HG02973 (cell line): ENCODE data around the gene FFAR1.

ENCODE experiments used
- ATAC-seq: cut with Tn5 transposase; IDR thresholded peaks from one replicate; pipeline ENCODE4 v1.9.1; 2021; ENCODE audit warnings: moderate library complexity; ENCODE audit not compliant: unreplicated experiment

FFAR1 gene, protein sequence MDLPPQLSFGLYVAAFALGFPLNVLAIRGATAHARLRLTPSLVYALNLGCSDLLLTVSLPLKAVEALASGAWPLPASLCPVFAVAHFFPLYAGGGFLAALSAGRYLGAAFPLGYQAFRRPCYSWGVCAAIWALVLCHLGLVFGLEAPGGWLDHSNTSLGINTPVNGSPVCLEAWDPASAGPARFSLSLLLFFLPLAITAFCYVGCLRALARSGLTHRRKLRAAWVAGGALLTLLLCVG (N-terminal part only)

DNA sequence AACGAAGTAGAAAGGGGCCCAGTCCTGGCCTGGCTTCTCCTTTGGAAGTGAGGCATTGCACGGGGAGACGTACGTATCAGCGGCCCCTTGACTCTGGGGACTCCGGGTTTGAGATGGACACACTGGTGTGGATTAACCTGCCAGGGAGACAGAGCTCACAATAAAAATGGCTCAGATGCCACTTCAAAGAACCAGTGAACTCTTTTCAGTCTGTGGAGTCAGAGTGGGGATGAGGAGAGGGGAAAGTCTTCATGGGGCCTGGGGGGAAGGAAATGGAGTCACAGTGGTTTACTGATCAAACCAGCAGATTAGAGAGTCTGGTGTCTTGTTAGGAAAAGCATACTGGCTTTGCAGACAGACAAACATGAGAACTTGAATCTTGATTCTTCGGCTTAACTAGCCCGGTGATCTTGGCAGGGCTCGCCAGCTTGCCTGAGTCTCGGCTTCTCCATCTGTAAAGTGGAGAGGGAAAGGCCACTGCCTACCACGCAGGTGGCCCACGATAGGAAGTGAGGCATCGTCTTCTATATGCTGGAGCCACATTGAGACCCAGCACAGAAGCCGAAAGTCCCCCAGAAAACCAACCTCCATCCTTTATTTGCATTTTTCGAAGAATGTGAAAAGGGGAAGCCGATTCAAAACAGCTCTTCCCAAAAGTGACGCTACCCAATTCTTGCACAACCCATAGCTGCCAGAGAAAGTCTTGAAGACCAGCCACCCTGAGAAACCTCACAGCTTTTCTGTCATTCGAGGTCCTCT is at the start of gene FFAR1:
FFAR1 (plus strand) TSS at position 732 of the 759 bp plus-strand sequence. CDS start 3,650 bp downstream, outside the sequence.
- ATAC-seq: peak; percentile 57

DNA sequence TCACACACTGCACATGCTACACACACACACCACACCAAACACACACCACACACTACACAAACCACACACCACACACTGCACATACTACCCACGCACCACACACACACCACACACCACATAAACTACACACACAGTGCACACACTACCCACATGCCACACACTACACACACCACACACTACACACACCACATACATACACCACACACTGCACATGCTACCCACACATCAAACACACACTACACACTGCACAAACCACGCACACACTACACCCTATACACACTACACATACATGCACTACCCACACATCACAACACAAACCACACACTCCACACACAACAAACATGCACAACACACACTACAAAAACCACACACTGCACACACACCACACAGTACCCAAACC is 49.8 kb upstream of the FFAR1 start:
- ATAC-seq: no peak

DNA sequence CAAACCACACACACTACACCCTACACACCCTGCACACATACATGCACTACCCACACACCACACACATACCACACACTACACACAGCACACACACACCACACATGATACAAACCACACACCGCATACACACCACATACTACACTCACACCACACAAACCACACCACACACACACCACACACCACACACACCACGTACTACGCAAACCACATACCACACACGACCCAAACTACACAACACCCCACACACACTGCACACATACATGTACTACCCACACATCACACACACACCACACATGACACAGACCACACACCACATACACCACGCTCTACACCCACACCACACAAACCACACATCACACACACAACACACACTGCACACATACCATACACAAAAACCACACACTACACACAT is 49.1 kb upstream of the FFAR1 start:
- no peak for ATAC-seq

DNA sequence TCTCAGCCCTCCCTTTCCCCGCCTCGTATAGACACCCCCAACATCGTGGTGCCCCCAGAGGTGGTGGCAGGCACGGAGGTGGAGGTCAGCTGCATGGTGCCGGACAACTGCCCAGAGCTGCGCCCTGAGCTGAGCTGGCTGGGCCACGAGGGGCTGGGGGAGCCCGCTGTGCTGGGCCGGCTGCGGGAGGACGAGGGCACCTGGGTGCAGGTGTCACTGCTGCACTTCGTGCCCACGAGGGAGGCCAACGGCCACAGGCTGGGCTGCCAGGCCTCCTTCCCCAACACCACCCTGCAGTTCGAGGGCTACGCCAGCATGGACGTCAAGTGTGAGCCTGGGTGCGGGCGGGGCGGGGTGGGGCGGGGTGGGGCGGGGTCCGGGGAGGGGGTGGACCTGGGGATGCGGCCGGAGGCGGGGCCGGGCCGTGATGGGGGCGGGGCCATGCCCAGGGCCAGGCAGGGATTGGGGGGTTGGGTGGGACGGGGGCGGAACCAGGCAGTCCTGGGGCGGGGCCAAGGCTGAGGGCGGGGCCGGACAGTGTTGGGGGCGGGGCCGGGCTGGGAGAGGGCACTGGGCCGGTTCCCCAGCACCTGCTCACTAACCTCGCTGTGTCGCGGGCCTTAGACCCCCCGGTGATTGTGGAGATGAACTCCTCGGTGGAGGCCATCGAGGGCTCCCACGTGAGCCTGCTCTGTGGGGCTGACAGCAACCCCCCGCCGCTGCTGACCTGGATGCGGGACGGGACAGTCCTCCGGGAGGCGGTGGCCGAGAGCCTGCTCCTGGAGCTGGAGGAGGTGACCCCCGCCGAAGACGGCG is 48.0 kb upstream of the FFAR1 start:
- ATAC-seq: no peak

DNA sequence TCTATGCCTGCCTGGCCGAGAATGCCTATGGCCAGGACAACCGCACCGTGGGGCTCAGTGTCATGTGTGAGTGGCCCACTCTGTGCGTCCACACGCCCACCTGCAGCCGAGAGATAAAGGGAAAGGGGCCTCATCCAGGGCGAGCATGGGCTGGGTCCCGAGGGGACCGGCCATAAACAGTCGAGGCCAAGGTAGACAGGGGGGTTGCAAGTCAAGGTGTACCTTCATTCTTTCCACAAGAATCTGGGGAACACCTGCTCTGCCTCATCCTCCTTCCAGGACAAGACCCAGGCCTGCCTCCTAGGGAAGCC is 47.4 kb upstream of the FFAR1 start:
- no peak for ATAC-seq

DNA sequence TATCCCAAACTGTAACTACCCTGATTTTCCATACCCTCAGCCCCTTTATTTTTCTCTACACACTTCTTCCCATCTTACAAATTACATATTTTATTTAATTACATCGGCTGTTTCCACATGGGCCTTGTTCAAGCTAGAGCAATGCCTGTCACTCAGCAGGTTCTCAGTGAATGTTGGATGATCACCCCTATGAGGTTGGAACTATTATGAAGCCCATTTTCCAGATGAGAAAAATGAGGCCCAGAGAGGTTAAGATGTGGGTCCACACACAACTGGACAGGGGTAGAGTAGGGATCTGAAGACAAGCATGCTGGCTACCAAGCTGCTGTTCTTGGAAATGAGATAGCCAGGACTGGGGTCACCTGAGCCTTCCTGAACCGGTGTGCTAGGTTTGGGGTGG is 45.7 kb upstream of the FFAR1 start:
- ATAC-seq: no peak

DNA sequence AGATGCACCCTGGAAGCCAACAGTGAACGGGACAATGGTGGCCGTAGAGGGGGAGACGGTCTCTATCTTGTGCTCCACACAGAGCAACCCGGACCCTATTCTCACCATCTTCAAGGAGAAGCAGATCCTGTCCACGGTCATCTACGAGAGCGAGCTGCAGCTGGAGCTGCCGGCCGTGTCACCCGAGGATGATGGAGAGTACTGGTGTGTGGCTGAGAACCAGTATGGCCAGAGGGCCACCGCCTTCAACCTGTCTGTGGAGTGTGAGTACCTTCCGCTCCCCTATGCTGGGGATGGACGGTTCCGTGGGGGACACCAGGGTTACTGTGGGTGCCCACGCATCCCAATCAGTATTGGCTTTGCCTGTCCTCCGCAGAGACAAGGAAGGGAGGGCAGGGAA is 45.3 kb upstream of the FFAR1 start:
- no peak for ATAC-seq

DNA sequence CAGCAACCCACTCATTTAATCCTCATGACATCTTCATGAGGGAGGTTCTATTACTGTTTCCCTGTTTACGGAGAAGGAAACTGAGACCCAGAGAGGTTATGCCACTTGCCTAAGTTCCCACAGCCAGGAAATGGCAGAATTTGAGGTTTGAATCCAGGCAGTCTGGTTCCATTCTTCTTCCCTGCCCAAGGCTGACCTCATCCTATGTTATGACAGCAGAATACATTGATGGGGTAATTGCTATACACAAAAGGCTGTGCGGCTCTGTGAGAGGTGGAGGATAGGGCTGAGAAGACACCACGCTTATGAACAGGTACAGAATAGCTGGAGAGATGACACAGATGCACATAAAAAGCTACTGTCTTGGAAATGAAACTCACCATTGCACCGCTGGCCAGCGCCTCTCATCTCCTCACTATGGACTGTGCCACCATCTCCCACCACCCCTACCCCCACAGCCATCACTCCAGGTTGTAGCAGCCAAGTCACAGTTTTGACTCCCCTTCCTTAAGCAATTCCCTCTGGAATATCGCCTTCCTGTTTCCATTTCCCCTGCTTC is 44.3 kb upstream of the FFAR1 start:
- ATAC-seq: no peak

DNA sequence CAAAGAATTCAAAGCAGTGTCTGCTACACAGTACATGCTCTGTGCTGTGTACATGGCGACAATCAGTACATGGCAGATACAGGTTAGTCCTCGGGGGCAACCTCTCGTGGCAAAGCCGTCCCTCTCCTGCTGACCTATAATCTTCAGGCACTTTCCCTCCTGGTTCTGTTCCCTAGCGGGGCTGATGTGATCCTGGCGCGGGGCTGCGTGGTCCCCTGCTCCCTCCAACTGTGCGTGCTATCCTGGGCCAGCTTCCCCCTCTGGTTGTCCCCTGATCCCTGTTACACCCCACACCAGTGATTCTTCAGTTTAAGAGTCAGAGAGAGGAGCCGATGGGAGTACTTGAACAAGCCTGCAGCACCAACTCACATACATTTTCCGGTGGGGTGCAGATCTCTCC is 43.7 kb upstream of the FFAR1 start:
- ATAC-seq: no peak

DNA sequence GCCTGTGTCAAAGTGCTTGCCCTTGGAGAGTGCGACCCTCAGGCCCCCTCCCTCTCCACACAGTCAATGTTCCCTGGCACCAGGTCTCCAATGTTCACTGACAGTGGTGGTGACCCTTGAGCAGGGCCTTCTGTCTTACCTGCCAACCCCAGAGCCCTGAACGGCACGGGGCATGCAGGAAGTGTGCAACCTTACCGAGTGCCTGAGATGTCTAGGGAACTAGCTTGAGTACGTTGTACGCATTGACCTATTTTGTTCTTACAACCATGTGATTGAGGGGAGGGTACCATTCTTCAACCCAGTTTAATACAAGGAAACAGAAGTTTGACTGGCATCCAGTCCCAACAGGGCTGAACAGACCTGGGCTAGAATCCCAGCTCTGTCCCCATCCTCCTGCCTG is 42.5 kb upstream of the FFAR1 start:
- no peak for ATAC-seq

DNA sequence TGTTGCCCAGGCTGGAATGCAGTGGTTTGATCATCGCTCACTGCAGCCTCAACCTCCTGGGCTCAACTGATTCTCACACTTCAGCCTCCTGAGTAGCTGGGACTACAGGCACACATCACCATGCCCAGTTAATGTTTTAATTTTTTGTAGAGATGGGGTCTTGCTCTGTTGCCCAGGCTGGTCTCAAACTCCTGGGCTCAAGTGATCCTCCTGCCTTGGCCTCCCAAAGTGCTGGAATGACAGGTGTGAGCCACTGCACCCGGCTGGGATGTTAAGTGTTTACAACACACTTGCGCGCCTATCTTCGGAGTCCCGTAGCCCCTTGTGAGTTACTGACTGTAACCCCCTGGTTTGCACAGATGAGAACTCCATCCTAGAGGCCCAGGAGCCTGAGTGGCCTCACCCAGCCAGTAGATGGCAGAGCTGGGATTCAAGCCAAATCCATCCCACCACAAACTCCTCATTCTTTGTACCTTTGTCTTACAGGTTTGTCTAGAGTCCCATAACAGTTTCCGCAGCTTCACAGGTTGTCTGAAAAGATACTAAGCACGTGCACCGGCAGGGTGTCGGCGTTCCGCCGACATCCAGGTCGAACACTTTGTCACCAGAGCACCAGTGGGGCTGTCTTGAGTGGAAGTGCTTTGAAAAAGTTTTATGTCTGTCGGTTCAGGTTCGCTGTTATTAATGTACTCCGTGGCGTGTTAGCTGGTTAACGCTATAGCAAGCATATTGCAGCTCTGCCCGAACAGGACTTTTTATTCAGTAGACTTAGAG is 41.0 kb upstream of the FFAR1 start:
- no peak for ATAC-seq

DNA sequence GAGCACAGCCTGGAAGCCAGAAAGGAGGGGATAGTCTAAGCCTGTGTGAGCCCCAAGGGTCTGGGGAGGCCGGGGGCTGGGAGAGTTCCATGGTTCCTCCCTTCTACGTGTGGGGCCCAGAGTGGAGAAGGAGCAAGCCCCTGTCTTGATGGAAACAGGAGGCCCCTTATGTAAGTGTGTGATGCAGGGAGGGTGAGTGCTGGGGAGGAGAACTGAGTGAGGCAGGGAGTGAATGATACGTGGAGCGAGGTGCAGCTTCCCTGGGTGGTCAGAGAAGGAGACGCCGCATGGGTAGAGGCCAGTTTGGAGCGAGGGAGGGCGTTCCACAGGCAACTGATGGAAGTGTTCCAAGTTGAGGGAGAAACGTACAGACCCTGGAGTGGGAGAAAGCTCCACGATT is 39.8 kb upstream of the FFAR1 start:
- no peak for ATAC-seq

DNA sequence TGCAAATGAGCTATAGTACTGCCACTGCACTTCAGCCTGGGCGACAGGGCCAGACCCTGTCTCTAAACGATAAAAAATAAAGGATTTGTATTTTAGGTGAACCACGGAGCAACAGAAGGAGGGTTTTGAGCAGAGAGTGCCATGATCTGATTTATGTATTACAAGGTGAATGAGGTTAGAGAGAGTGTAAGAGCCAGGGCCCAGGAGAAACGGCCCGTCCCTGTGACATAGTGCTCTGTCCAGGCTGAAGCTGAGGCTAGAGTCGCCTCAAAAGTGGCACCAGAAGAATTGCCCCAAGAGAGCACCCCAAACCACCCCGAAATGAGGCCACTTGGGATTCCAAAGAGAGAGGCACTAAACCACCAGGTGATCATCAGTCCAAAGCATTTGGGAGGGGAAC is 38.8 kb upstream of the FFAR1 start:
- ATAC-seq: no peak

DNA sequence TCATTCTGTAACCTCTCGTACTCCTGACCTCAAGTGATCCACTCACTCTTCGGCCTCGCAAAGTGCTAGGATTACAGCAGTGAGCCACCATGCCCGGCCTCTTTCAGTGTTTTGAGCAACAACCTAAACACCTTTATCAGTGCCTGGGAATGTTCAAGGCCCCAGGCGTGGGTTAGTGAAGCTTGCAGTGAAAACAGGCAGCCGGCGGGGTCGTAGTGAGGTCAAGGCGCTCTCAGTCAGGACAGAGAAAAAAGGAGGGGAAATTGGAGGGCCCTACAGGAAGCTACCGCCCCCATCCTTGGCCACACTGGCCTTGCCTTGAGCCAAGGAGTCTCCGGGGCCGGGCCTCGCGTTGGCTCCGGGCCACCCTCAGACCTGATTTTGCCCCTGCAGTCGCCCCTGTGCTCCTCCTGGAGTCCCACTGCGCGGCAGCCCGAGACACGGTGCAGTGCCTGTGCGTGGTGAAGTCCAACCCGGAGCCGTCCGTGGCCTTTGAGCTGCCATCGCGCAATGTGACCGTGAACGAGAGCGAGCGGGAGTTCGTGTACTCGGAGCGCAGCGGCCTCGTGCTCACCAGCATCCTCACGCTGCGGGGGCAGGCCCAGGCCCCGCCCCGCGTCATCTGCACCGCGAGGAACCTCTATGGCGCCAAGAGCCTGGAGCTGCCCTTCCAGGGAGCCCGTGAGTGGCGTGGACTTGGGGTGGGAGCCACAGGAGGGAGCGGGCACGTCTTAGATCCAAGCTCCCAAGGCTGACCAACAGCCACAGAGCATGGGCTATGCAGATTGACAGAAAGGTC is 38.0 kb upstream of the FFAR1 start:
- no peak for ATAC-seq

DNA sequence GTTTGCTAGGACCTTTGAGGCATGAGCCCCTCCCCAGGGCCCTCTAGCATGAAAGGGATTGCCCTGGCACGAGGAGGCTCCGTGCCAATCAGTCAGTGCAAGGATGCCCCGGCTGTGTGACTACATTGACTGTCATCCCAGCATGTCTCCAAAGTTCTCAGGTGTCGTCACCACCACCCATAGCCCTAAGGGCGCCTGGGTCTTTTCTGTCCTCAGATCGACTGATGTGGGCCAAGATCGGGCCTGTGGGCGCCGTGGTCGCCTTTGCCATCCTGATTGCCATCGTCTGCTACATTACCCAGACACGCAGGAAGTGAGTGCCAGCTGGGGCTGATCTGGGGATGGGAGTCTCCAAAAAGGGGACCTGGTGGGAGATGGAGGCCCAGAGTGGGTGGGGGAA is 37.4 kb upstream of the FFAR1 start:
- ATAC-seq: no peak

DNA sequence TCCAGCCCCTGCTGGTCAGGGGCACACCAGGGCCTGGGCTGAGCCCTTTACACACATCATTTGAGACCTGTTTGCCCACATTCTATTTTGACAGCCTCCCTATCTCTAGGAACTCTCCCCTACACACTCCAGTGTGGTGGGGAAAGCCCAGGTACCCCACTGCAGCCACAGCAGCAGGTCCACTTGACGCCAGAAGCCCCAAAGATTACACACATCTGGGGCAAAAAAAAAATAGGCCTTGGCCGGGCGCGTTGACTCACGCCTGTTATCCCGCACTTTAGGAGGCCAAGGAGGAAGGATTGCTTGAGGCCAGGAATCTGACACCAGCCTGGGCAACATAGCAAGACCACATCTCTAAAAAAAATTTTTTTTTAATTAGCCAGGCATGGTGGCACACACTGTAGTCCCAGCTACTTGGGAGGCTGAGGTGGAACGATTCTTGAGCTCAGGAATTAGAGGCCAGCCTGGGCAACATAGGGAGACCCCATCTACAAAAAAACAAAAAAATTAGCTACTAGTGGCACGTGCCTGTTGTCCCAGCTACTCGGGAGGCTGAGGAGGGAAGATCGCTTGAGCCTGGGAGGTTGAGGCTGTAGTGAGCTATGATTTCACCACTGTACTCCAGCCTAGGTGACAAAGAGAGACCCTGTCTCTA is 36.8 kb upstream of the FFAR1 start:
- ATAC-seq: no peak

DNA sequence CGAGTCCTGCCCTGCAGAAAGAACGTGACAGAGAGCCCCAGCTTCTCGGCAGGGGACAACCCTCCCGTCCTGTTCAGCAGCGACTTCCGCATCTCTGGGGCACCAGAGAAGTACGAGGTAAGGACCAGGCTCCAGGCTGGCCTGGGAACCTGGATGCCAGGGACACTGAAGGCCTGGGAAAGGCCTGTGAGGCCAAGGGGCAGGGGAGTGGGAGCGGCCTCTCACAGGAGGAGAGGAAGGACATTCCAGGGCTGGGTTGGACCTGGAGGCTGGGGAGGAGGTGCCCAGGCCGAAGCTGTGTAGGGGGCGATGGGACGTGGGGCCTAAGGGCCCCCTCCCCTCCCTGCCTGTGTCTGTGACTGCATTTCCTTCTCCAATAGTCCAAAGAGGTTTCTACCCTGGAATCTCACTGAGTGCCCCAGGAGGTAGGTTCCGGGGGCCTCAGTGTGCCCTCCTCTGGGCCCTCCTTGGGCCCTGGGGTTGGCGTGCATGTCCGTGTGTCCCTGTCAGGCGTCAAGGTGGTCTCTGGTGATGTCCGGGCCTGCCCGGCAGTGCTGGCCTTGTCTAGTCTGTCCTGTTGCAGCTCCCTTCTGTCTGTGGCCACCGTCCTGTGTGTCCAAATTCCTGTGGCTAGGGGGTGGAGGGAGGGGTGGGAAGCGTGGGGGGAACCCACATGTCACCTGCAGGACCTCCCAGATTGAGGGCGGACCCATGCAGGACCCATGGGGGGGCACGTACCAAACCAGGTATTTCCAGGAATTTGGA is 35.6 kb upstream of the FFAR1 start:
- ATAC-seq: no peak

DNA sequence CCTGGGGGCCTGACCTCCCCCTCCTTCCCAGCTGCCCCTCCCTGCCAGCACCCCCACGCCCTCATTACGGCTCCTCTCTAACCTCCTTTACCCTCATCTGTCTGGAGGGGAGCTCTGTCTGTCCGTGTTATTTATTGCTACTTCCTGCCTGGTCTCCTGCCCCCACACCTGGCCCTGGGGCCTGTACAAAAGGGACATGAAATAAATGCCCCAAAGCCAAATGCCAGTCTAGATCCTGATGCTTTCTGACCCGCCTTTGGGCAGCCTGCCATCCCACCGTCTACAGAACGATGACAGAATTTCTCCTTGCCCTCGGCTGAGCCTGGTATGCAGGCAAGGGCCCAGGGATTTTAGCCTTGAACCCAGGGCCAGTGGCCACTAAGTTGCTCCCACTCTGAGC is 34.1 kb upstream of the FFAR1 start:
- ATAC-seq: no peak

DNA sequence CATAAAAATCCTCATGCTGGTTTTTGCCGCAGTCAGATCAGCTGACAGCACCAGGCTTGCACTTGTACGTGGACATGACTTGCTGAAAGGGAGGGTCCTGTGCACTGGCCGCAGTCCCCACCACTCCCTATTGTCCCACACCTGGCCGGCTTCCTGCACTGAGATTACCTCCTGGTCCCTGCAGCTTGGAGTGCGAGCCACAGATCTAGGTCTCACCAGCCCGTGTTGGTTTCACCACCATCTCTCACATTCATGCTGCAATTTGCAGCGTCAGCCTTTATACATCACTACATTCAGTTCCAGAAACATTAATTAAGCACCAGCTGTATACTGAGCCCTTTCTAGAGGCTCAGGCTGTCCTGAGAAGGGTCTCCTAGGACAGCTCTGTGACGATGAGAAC is 33.7 kb upstream of the FFAR1 start:
- ATAC-seq: no peak
